CD1c-positive myeloid dendritic cell (primary cell): ENCODE measurements around the gene PNPLA5.

Experiments
- DNase-seq: peaks from one replicate; pipeline ENCODE4 v3.0.0-alpha.2; 2016; ENCODE audit errors: extremely low spot score

PNPLA5 gene

DNA sequence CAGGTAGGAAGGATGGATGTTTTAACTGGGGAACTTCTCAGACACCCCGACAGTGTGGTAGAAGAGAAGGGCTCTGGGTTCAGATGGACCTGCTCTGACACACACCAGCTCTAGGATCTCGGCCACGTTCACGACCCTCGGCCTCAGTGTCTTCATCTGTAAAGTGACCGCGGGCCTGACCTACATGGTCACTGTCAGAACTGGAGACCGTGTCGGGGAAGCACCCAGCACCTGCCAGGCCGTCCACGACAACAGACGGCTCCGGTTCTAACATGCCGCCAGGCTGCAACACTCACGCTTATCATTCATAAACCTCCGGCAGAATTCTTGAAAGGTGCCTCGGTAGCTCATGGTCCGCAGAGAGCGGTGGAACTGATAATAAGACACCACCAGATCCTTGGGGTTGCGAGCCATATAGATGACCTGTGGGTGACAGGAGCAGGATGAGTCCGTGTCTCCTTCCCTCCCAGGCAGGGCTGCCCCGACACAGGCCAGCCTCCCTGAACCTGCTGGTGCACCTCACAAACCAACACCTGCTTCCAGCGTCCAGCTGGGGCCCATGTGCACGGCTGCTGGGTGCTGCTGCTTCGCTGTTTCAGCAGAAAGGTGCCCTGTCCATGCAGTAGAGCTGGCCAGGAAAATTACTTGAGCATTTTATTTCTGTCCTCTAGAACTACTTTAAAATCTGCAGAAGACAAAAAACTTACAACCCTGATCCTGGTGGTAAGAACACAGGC, 53.1 kb downstream of the PNPLA5 start:
- no peak for DNase-seq

DNA sequence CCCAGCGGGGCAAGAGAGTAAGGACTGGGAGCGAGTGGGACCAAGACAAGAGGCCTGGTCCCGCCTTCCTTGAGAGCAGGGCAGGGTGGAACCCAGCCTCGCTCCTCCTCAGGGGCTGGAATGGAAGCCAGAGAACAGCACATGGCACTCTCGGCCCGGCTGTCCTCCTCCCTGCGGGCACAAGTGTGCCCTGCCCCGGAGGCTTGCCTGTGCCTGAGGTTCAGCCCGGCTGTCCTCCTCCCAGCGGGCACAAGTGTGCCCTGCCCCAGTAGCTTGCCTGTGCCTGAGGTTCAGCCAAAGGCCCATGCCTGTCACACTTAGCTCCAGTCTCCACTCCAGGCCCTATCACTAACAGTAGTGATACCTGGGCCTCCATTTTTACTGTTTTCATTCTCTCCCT, 53.7 kb downstream of the PNPLA5 start:
- no peak for DNase-seq

DNA sequence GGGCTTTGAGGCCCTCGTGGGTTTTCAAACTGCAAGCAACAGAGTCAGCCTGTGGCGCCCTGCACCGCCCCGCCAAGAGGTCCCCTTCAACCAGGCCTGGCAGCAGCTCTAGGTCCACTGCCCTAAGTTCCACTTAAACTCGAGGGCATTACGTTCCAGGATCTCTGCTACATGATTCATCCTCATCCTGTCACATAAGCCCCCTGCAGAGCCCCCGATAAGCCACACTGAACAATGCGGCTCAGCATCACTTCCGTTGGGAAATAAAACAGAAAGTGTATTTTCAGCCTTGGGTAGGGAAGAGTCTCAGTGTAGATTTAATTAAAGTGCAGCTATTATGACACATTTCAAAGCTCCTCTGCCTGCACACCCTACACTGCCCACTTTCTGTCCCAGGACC, 54.1 kb downstream of the PNPLA5 start:
- DNase-seq: no peak

DNA sequence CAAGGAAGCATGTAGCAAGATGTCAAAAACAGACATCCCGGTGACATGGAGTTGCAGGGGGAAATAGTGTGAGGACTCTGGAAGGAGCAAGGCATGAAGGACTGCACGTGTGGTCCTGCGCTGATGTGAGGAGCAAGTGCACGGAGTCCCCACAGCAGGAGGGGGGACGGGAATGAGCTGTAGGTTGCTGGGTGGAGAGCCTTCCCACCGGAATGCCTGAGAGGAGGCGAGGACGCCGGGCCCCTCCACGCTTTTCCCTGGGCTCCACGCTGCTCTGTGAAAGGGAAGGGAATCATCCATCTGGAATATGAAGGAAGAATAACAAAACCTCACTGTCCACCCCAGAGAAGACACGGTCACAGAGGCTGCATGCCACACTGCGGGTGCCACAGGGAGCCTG, 56.1 kb downstream of the PNPLA5 start:
- no peak for DNase-seq

DNA sequence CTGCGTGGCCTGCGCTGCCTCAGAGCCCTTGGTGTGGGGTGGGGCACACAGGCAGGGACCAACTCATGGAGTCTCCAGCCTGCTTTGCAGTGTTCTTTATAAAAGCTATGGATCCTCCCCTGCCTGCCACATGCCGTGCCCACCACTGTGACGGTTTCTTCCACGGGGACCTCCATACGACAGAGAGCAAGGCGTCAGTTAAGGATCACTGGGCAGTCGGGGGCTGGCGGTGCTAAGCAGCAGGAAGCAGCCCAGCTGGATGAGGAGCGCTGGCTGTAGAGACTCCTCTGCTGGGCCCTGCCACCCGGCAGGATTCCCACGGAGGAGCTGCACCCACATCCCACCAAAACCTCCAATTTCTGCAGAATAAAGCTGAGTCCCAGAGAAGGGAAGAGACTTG, 56.6 kb downstream of the PNPLA5 start:
- DNase-seq: no peak

DNA sequence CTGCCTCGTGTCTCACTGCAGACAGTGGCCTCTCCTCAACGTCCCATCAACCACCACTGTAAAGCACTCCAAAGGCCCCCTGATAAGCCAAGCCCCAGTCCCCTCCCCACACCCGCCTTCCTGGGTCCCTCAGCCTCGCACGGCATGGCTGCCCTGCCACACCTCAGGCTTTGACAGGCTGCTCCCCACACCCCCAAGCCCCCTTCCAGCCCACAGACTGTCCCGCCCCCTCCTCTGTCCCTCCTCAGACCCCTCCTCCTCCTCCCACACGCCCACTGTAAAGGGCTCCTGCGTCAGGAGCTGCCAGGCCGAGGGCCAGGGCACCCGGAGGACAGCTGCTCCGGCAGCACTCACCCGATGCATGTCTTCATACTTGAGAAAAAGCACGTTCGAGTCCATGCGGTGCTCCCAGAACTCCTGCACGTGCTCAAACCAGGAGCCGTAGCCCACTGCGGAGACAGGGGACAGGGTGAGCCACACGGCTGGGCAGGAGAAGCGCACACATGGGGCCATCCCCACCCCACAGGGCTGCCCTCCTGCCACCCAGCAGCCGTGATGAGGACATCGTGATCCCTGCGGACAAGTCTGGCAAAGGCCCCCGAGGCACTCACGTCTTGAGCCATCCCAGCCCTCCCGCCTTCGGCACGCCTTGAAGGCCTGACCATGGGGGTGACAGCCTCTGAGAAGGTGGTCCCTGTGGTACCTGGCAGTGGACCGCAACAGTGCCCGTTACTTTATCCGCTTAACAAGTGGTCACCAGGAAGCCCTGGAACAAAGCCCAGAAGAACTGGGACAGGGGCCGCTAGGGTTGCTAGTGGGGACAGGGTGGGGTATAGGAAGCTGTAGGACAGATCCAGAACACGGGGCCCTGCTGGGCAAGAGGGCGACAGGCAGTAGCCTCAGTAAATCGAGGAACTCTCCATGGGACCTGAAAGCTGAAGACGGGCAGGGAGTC, 58.2 kb downstream of the PNPLA5 start:
- no peak for DNase-seq

DNA sequence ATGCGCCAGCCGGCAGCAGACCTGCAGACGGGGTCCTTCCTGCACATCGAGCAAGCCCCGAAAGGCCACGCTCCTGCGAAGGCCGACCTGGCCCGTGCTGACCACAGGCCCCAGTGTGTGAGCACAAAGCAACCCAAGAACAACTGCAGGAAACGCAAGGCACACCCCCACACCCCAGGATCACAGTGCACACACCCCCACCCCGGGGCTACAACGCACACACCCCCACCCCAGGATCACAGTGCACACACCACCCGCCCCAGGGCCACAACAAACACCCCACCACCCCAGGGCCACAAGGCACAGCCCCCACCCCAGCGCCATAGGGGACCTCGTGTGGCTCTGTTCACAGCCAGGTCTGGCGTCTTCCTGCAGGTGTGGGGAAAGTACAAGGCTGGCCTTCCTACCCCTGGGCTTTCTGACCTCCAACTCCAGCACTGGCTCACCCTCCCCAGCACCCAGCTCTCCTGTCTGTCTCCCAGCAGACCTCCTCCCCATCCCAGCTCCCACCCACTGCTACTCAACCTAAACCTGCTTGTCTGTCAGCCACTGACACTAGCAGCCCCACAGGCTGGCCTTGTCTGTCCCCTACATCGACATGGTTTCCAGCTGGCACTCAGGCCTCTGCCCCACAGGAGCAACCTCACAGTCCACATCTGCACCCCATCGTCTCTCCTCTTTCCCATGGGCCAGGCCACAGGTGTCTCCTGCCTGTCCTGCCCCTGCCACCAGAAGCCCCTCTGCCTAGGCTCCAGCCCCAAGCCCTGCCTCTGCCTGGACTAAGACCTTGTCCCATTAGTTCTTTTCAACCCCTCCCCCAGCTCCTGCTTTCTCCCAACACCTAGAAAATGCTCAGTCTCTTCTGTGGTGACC, 59.2 kb downstream of the PNPLA5 start:
- DNase-seq: no peak

DNA sequence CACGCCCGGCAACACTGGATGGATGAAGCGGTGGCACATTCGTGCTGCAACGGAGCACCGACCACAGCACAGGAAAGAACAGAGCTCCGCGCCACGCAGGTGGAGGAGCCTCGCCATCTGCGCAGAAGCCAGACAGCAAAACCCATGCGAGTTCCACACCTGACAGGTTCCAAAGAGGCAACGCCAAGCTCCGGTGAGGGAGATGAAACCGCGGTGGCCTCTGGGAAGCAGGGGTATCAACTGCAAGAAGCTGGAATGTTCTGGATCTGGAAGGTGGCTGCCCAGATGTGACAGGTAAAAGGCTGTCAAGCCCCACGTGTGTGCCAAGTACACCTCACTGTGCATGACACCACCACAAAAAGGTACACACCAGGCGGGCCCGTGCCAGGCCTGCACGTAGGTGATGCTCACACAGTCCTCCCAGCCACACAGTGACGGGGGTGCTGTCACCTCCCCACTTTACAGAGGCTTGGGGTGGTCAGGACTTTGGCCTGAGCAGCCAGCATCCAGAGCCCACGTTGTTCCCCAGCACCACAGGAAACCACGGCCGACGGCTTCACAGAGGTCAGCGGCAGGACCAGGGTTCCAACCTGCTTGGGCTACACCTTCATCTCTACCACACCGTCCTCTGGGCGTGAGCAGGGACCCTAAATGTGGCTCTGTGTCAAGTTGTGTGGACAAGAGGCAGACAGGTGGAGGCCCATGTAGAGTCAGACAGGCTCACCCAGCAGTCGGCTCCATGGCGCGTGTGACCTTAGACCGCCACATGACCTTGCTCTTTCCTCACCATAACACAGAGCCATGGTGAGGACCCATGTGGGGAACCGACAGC, 60.0 kb downstream of the PNPLA5 start:
- DNase-seq: no peak

DNA sequence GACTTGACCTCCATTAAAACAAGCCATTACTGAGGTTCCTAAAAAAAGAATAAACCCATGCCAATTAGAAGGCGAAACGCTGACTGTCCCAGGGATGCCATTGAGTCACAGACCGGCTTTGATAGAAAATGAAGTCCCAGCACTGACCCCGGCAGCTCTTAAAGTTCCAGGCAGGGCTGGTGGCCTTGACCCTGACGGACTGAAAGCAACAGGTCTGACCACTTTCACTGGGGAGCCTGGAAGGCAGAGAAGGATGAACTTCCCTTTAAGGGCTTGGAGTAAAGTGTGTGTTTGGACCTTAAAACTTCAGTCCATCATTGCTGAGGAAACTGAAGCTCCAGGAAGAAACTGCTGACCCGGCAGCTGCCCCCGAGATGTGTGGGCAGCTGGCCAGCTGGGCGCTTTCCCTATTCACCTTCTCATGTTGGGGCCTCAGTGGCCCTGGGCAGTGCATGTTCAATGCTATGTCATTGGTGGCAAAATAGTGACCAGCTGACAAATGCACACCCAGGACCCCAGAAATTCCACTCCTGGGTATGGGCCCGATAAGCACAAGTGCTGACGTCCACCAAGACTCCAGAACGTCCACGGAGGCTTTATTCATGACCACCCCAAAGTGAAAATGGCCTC, 60.8 kb downstream of the PNPLA5 start:
- no peak for DNase-seq

DNA sequence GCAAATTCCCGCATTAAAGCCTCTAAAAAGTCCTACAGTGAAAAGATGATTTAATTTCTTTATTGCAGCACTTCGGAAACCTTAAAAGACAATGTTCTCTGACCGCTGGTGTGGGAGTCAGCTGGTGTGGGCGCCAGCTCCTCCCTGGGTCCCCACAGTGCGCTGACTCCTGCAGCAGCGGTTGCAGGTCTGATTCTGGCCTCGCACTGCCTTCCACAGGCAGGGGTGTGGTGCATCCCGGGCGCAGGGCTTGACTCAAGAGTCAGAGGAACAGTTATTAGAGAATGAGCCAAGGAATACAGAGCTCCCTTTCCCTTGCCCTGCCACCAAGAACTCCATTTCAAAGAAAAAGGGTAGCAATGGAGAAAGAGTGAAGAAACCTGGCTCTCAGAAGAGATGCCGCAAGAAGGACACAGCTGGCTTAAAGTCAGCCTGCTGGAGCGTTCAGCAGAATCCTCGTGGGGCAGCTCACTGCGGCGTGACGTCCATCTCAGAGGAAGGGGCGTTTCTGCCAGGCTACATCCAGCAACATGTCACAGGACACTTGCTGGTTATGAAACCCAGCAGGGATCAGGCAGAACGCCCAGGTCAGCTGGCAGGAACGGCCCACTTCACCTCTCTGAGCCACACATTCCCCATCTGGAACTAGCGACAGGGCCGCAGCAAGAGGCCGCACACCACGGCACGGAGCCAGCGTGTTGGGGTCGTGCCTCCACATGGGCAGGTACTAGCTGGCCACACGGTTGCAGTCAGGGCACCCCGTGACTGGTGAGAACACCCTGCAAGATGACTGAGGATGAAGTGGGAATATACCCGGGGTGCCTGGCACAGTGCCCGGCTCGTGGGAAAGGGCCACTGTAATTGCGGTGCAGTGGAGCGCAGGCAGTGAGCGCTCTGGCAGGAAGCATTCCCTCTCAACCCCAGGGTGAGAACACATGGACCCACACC, 61.6 kb downstream of the PNPLA5 start:
- DNase-seq: no peak
